ENCODE measurements around the gene XIRP1.

- TF ChIP-seq POLR2A (IDR thresholded peaks at IDR 0.05) (no peak), POLR2AphosphoS5 (IDR thresholded peaks at IDR 0.05) (no peak)
- TF ChIP-seq, protein P1, sequence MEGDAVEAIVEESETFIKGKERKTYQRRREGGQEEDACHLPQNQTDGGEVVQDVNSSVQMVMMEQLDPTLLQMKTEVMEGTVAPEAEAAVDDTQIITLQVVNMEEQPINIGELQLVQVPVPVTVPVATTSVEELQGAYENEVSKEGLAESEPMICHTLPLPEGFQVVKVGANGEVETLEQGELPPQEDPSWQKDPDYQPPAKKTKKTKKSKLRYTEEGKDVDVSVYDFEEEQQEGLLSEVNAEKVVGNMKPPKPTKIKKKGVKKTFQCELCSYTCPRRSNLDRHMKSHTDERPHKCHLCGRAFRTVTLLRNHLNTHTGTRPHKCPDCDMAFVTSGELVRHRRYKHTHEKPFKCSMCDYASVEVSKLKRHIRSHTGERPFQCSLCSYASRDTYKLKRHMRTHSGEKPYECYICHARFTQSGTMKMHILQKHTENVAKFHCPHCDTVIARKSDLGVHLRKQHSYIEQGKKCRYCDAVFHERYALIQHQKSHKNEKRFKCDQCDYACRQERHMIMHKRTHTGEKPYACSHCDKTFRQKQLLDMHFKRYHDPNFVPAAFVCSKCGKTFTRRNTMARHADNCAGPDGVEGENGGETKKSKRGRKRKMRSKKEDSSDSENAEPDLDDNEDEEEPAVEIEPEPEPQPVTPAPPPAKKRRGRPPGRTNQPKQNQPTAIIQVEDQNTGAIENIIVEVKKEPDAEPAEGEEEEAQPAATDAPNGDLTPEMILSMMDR (IDR thresholded peaks at IDR 0.05): no peak
Measured at GRCh38 chr3:39146083-39146501, 46.3 kb downstream of the XIRP1 start.
